B cell (primary cell): Measurements from ENCODE around the gene RFX3. TPM values are rescaled to one million over a fixed set of nuclear protein-coding genes. Genes with fewer than 3 reads are reported as not detected.

ENCODE experiments used
- ATAC-seq: fragments of 200-7000 bp; cut with Tn5 transposase; one replicate; pipeline ENCODE4 v1.10.0; 2021; ENCODE audit warnings: low read depth, mild to moderate bottlenecking, moderate number of reproducible peaks, moderate library complexity
- CTCF ChIA-PET: fragments of 350-600 bp; sonication (Branson Sonifier 250); formaldehyde crosslinking; loops from one replicate; lab custom pipeline; 2021; ENCODE audit warnings: antibody characterized with exemption, inconsistent platforms; lab: Charles Lee
- POLR2A ChIA-PET: fragments of 350-600 bp; sonication (Branson Sonifier 250); formaldehyde crosslinking; loops from one replicate; lab custom pipeline; 2021; ENCODE audit warnings: antibody characterized with exemption; lab: Charles Lee
- DNase-seq: peaks from one replicate; pipeline ENCODE4 v3.0.0; 2013
- H2AFZ ChIP-seq: 2 replicates; pipeline ENCODE4 v1.6.1; 2012; ENCODE audit warnings: mild to moderate bottlenecking, low read depth, low read length; ENCODE audit not compliant: insufficient read depth, poor library complexity, severe bottlenecking
- H3K27ac ChIP-seq, 2 donors: 1 replicate in 1 of 2; 2 replicates in 1 of 2; pipeline ENCODE4 v1.5.1; 2012 to 2013; ENCODE audit warnings: low read length in 2 of 2, mild to moderate bottlenecking in 2 of 2, moderate library complexity in 1 of 2
- H3K27me3 ChIP-seq, 4 experiments: fragments of 200-600 bp in 1 of 4; sonication (generic) in 1 of 4; replicated peaks in 1 of 4; 1 replicate in 2 of 4; 2 replicates in 2 of 4; pipeline versions ENCODE4 v1.6.1 to v1.7.0; 2013 to 2016; ENCODE audit warnings: low read length in 3 of 4, mild to moderate bottlenecking in 2 of 4, mixed read lengths in 1 of 4, moderate library complexity in 1 of 4; ENCODE audit not compliant: insufficient read depth in 4 of 4, control insufficient read depth in 3 of 4; ENCODE audit errors: control extremely low read depth in 1 of 4
- H3K36me3 ChIP-seq, 2 experiments: replicated peaks in 1 of 2; 1 replicate in 1 of 2; 2 replicates in 1 of 2; pipeline versions ENCODE4 v1.6.1 to v1.7.1; 2013; ENCODE audit warnings: low read length in 1 of 2; ENCODE audit not compliant: insufficient read depth in 2 of 2, control insufficient read depth in 1 of 2; ENCODE audit errors: control extremely low read depth in 1 of 2, extremely low read depth in 1 of 2
- H3K4me1 ChIP-seq, 2 donors: fragments of 200-600 bp in 1 of 2; sonication (generic) in 1 of 2; 1 replicate in 1 of 2; 2 replicates in 1 of 2; pipeline versions ENCODE4 v1.5.1 to v1.6.1; 2013 to 2017; ENCODE audit warnings: low read length in 2 of 2; ENCODE audit not compliant: control insufficient read depth in 2 of 2, insufficient read depth in 2 of 2
- H3K4me2 ChIP-seq: replicated peaks from 2 replicates; pipeline ENCODE3; 2012; ENCODE audit warnings: mild to moderate bottlenecking, low read depth, low read length; ENCODE audit not compliant: poor library complexity, severe bottlenecking
- H3K4me3 ChIP-seq, 5 experiments: fragments of 200-600 bp in 1 of 5; sonication (generic) in 1 of 5; 1 replicate in 3 of 5; 2 replicates in 2 of 5; pipeline versions ENCODE4 v1.5.1 to v1.7.0; 2011 to 2016; ENCODE audit warnings: low read length in 4 of 5, mild to moderate bottlenecking in 4 of 5, low read depth in 2 of 5, control low read depth in 1 of 5, moderate library complexity in 1 of 5; ENCODE audit not compliant: insufficient read depth in 1 of 5; ENCODE audit errors: control extremely low read depth in 1 of 5, extremely low read depth in 1 of 5
- H3K79me2 ChIP-seq: fragments of 200-600 bp; sonication (generic); one replicate; pipeline ENCODE4 v1.6.0; 2016; ENCODE audit warnings: low read length; ENCODE audit not compliant: control insufficient read depth, insufficient read depth
- H3K9ac ChIP-seq: fragments of 200-600 bp; sonication (generic); 2 replicates; pipeline ENCODE4 v1.6.1; 2017; ENCODE audit warnings: mild to moderate bottlenecking, low read length, moderate library complexity
- H3K9me3 ChIP-seq, 3 donors: one replicate each; pipeline versions ENCODE4 v1.6.1 to v1.7.1; 2013; ENCODE audit warnings: low read length in 2 of 3; ENCODE audit not compliant: control insufficient read depth in 2 of 3, insufficient read depth in 1 of 3; ENCODE audit errors: control extremely low read depth in 1 of 3
- H4K20me1 ChIP-seq: 2 replicates; pipeline ENCODE4 v1.6.0; 2012; ENCODE audit warnings: mild to moderate bottlenecking, low read length; ENCODE audit not compliant: insufficient read depth, control insufficient read depth, poor library complexity, severe bottlenecking
- H3K27ac Mint-ChIP-seq: one replicate; pipeline ENCODE4 v1.8.0; 2021; ENCODE audit warnings: mixed read lengths
- H3K27me3 Mint-ChIP-seq: one replicate; pipeline ENCODE4 v1.8.0; 2021; ENCODE audit warnings: mixed read lengths
- H3K4me1 Mint-ChIP-seq: one replicate; pipeline ENCODE4 v1.8.0; 2021; ENCODE audit warnings: mixed read lengths
- H3K4me3 Mint-ChIP-seq: one replicate; pipeline ENCODE4 v1.8.0; 2021; ENCODE audit warnings: mixed read lengths
- H3K9me3 Mint-ChIP-seq: one replicate; pipeline ENCODE4 v1.8.0; 2022; ENCODE audit warnings: mixed read lengths; ENCODE audit not compliant: insufficient read depth
- EZH2 ChIP-seq: IDR thresholded peaks from 2 replicates; pipeline ENCODE4 v1.6.1; 2012; ENCODE audit warnings: borderline replicate concordance, low read depth, mild to moderate bottlenecking, moderate library complexity, low read length; ENCODE audit not compliant: insufficient read depth, poor library complexity, severe bottlenecking
- WGBS: methylation state at CpG from one replicate; pipeline ENCODE4 v1.1.5; 2013; ENCODE audit warnings: missing lambda C conversion rate; ENCODE audit not compliant: insufficient coverage; 5-methylcytosine and 5-hydroxymethylcytosine counted together
- intact Hi-C: fragments of 100-400 bp; cut with micrococcal nuclease; formaldehyde crosslinking; loops from one replicate; pipeline ENCODE4 v1.10.0; 2022
- polyA plus RNA-seq: library from polyadenylated mRNA; depleted of rRNA; stranded (reverse); fragments of >200 nt; gene quantifications from 2 replicates; pipeline ENCODE4 v1.2.3, GENCODE V29; 2012
- total RNA-seq, 2 donors: library from RNA; stranded (reverse); fragments of 120-200 nt in 1 of 2; gene quantifications; 1 replicate in 1 of 2; 2 replicates in 1 of 2; pipeline versions ENCODE4 v1.2.3 to v1.2.4, GENCODE V29; 2013 to 2022
- TF ChIP-seq, protein P1 (sequence below): fragments of 200-600 bp; IDR thresholded peaks from one replicate; pipeline ENCODE4 v1.8.0; 2022; ENCODE audit warnings: antibody characterized with exemption, mild to moderate bottlenecking

The RFX3 gene
- total and polyA plus RNA-seq, 2 donors (not counting 1 experiment from before 2014, with no cell fraction given), result 6.1 to 39.1 TPM

DNA sequence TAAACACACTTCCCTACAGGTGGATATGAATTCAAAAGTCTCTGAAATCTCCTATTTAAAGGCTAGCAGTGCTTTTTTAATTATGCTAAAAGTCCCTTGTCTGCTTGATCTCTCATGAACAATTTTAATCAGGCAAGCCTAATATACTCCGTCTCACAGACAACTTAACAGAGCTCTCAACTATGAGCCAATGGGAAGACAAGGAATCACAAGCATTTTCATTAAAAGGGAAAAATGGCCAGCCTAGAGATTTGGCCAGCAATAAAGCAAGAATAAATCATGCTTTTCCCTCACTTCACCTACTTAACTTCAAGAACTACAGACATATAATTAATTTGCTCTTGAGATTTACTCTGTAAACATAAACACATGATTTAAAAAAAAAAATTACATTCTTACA, 78.0 kb downstream of the RFX3 start:
- H3K4me3 Mint-ChIP-seq, result no peak overlapping the region
- WGBS, result 100% methylated on average over 1 of the region's 1 CpG
- CTCF ChIA-PET, result no interaction called here
- no peaks in the 10 kb centered on the region for H3K4me1 Mint-ChIP-seq
- POLR2A ChIA-PET, result no interaction called here
- DNase-seq (no peak), ATAC-seq (no peak)
- H3K27me3 ChIP-seq, result no peaks in the 10 kb centered on the region
- intact Hi-C loops, result no loop called here
- no peaks in the 10 kb centered on the region for H3K9me3 ChIP-seq
- H3K4me1 ChIP-seq, result no peaks in the 10 kb centered on the region
- H3K79me2 ChIP-seq, result no peaks in the 10 kb centered on the region
- no peak overlapping the region for H3K9ac ChIP-seq
- H3K36me3 ChIP-seq, result no peaks in the 10 kb centered on the region
- TF ChIP-seq, protein P1, sequence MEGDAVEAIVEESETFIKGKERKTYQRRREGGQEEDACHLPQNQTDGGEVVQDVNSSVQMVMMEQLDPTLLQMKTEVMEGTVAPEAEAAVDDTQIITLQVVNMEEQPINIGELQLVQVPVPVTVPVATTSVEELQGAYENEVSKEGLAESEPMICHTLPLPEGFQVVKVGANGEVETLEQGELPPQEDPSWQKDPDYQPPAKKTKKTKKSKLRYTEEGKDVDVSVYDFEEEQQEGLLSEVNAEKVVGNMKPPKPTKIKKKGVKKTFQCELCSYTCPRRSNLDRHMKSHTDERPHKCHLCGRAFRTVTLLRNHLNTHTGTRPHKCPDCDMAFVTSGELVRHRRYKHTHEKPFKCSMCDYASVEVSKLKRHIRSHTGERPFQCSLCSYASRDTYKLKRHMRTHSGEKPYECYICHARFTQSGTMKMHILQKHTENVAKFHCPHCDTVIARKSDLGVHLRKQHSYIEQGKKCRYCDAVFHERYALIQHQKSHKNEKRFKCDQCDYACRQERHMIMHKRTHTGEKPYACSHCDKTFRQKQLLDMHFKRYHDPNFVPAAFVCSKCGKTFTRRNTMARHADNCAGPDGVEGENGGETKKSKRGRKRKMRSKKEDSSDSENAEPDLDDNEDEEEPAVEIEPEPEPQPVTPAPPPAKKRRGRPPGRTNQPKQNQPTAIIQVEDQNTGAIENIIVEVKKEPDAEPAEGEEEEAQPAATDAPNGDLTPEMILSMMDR, result no peak
- no peak for TF ChIP-seq EZH2
- no peak overlapping the region for H3K4me3 ChIP-seq
- no peak overlapping the region for H3K4me2 ChIP-seq
- H3K9me3 Mint-ChIP-seq, result peaks cover 2% of the 10 kb centered on the region
- peaks cover 5% of the 10 kb centered on the region for H4K20me1 ChIP-seq
- H3K27ac ChIP-seq, result no peak overlapping the region
- no peak overlapping the region for H3K27ac Mint-ChIP-seq
- H3K27me3 Mint-ChIP-seq, result no peaks in the 10 kb centered on the region
- H2AFZ ChIP-seq, result no peak overlapping the region

DNA sequence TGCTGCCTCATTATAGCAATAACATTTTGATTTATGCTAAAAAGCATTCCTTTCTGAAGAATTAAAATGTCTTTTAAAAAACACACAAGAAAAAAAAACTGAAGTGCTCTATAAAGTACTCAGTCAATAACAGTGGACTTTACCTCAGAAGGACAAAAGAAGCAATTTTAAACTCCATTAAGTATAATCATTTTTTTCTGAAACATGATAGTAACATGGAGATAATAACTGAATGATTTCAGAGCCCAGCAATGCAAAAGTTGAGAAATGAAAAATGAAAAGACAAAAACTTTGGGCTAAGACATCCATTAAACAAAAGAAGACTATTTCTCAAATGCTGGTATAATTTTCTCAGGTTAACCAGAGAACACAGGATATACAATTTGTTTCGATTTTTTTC, 78.7 kb downstream of the RFX3 start:
- Histone ChIP-seq H3K27ac (no peak overlapping the region), H2AFZ (no peak overlapping the region), H3K36me3 (no peaks in the 10 kb centered on the region), H3K4me1 (no peaks in the 10 kb centered on the region), H3K27me3 (no peaks in the 10 kb centered on the region), H3K79me2 (no peaks in the 10 kb centered on the region), H4K20me1 (peaks cover 5% of the 10 kb centered on the region), H3K4me2 (no peak overlapping the region), H3K9me3 (no peaks in the 10 kb centered on the region), H3K4me3 (no peak overlapping the region), H3K9ac (no peak overlapping the region)
- ChIA-PET POLR2A (no interaction called here), CTCF (no interaction called here)
- no peak overlapping the region for H3K27ac Mint-ChIP-seq
- no CpG with 5 or more reads among the region's 1 CpG for WGBS
- peaks cover 2% of the 10 kb centered on the region for H3K9me3 Mint-ChIP-seq
- no peaks in the 10 kb centered on the region for H3K27me3 Mint-ChIP-seq
- no peaks in the 10 kb centered on the region for H3K4me1 Mint-ChIP-seq
- intact Hi-C loops, result no loop called here
- no peak overlapping the region for H3K4me3 Mint-ChIP-seq
- DNase-seq (no peak), ATAC-seq (no peak)
- TF ChIP-seq, protein P1, result no peak
- no peak for TF ChIP-seq EZH2
